HepG2 (cell line): Measurements from ENCODE around the gene IGDCC3. TPM values are rescaled to one million over a fixed set of nuclear protein-coding genes. Genes with fewer than 3 reads are reported as not detected.
A peak's percentile ranks its signal among the peaks of the same experiment; 100 is the strongest.

ENCODE experiments used
- DNMT3B ChIP-seq: conservative IDR thresholded peaks from 2 replicates; pipeline ENCODE4 v1.6.1; 2016; ENCODE audit warnings: missing biosample characterization, control low read depth
- ELF1 ChIP-seq: sonication (generic); formaldehyde crosslinking; IDR thresholded peaks from 2 replicates; pipeline ENCODE4 v1.4.0; 2020; ENCODE audit warnings: missing genetic modification reagents
- GTF3A ChIP-seq: sonication (generic); formaldehyde crosslinking; conservative IDR thresholded peaks from 2 replicates; pipeline ENCODE4 v1.4.0; 2020; ENCODE audit warnings: mild to moderate bottlenecking, missing genetic modification reagents
- HOXA3 ChIP-seq: sonication (generic); formaldehyde crosslinking; IDR thresholded peaks from 2 replicates; pipeline ENCODE4 v1.5.0; 2020; ENCODE audit warnings: missing genetic modification reagents
- KDM5B ChIP-seq: sonication (generic); formaldehyde crosslinking; IDR thresholded peaks from 2 replicates; pipeline ENCODE4 v1.4.0; 2020; ENCODE audit warnings: missing genetic modification reagents, mild to moderate bottlenecking, borderline replicate concordance
- RBFOX2 ChIP-seq: fragments of 200-400 bp; formaldehyde crosslinking; IDR thresholded peaks from 2 replicates; pipeline ENCODE4 v1.6.1; 2017; ENCODE audit warnings: low read depth, mild to moderate bottlenecking, low read length
- SP5 ChIP-seq: IDR thresholded peaks from 2 replicates; pipeline ENCODE4 v1.6.1; 2016; ENCODE audit warnings: low read depth, borderline replicate concordance
- TEAD2 ChIP-seq: sonication (generic); formaldehyde crosslinking; IDR thresholded peaks from 2 replicates; pipeline ENCODE4 v1.9.0; 2021; ENCODE audit warnings: missing genetic modification reagents
- YY1 ChIP-seq: IDR thresholded peaks from 2 replicates; pipeline ENCODE4 v1.6.1; 2011; ENCODE audit warnings: low read length, low read depth, moderate library complexity, mild to moderate bottlenecking; ENCODE audit not compliant: insufficient read depth, insufficient replicate concordance
- ZBTB7B ChIP-seq: sonication (generic); formaldehyde crosslinking; IDR thresholded peaks from 2 replicates; pipeline ENCODE4 v1.4.0; 2020; ENCODE audit warnings: missing genetic modification reagents
- ZNF329 ChIP-seq: sonication (generic); formaldehyde crosslinking; IDR thresholded peaks from 2 replicates; pipeline ENCODE4 v1.9.0; 2021; ENCODE audit warnings: low read depth, mild to moderate bottlenecking, missing genetic modification reagents
- ZNF761 ChIP-seq: sonication (generic); formaldehyde crosslinking; conservative IDR thresholded peaks from 2 replicates; pipeline ENCODE4 v1.4.0; 2020; ENCODE audit warnings: mild to moderate bottlenecking, missing genetic modification reagents
- ZNF839 ChIP-seq: sonication (generic); formaldehyde crosslinking; IDR thresholded peaks from 2 replicates; pipeline ENCODE4 v1.4.0; 2020; ENCODE audit warnings: missing genetic modification reagents, mild to moderate bottlenecking, borderline replicate concordance
- polyA plus RNA-seq, 8 experiments: library from polyadenylated mRNA; depleted of rRNA in 3 of 8; stranded (reverse) in 7 of 8; unstranded in 1 of 8; fragments of >200 nt; fragmentation: Illumina TruSeq in 4 of 8; extraction: Trizol in 4 of 8; gene quantifications; 2 replicates each; pipeline versions ENCODE4 v1.2.1 to v1.2.3, GENCODE V29; 2011 to 2016; ENCODE audit warnings: low read depth in 4 of 8, missing spikeins in 1 of 8, mixed read lengths in 1 of 8; ENCODE audit not compliant: insufficient read depth in 1 of 8
- total RNA-seq, 5 experiments: library from RNA; depleted of rRNA; stranded (reverse); fragments of >200 nt; fragmentation: Illumina TruSeq; extraction: Trizol; gene quantifications; 2 replicates each; pipeline ENCODE4 v1.2.3, GENCODE V29; 2016; ENCODE audit warnings: low read depth in 1 of 5
- TF ChIP-seq, protein P1 (sequence below): sonication (generic); formaldehyde crosslinking; IDR thresholded peaks from 2 replicates; pipeline ENCODE4 v1.5.1; 2020; ENCODE audit warnings: mild to moderate bottlenecking, missing genetic modification reagents, moderate library complexity
- TF ChIP-seq, protein P2 (sequence below): sonication (generic); formaldehyde crosslinking; IDR thresholded peaks from 2 replicates; pipeline ENCODE4 v1.4.0; 2020; ENCODE audit warnings: missing genetic modification reagents, borderline replicate concordance
- TF ChIP-seq, protein P3 (sequence below): sonication (generic); formaldehyde crosslinking; IDR thresholded peaks from 2 replicates; pipeline ENCODE4 v1.8.1; 2023; ENCODE audit warnings: mild to moderate bottlenecking, moderate library complexity, missing genetic modification reagents
- TF ChIP-seq, protein P4 (sequence below): sonication (generic); formaldehyde crosslinking; IDR thresholded peaks from 2 replicates; pipeline ENCODE4 v1.8.0; 2022; ENCODE audit warnings: mild to moderate bottlenecking, missing genetic modification reagents, moderate library complexity

Gene IGDCC3
- total and polyA plus RNA-seq, 2 of the 13 experiments (the other 11 are each of a cell fraction or from before 2014, with no cell fraction given), result 30.1 to 51.8 TPM

DNA sequence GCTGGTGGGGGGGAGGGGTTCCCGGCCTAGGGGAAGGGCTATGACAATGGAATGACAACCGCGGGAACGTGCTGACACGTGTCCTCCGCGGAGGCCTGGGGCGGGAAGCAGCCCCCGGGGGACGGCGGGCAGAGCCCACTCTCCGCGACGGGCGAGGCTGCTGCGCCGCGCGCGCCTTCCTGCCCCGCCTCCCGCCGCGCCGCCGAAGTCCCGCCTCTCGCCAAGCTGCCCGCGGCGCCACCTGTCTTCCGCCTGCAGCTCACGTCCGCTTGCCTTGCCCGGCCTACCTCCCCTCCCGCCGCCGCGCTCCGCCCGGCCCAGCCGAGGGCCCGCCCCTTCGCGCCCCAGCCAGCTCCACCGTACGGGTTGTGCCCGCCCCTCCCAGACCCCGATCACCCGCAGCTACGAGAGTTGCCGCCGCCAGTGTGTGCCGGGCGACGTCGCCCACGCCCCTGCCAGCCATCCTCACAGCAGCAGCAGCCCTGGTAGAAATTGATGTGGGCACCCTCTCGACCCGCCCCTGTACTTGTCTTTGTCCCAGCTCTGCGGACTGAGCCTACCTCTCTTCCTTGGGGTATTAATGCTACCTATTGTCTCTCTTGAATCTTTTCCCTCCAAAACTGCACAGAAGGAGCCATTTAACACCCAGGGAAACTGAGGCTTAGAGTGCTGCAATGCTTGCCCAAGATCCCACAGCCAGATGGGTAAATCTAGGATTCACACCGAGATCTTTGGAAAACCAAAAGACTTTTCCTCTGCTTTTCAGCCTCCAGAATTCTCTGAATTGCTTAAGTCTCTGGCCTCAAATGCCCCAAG, 90.9 kb downstream of the IGDCC3 start, which contains the start of gene PARP16 (continued):
- TF ChIP-seq, protein P1, sequence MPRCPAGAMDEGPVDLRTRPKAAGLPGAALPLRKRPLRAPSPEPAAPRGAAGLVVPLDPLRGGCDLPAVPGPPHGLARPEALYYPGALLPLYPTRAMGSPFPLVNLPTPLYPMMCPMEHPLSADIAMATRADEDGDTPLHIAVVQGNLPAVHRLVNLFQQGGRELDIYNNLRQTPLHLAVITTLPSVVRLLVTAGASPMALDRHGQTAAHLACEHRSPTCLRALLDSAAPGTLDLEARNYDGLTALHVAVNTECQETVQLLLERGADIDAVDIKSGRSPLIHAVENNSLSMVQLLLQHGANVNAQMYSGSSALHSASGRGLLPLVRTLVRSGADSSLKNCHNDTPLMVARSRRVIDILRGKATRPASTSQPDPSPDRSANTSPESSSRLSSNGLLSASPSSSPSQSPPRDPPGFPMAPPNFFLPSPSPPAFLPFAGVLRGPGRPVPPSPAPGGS (CRISPR knock-in tag), result no peak
- TF ChIP-seq ELF1 (0 out of 2 replicates have a peak, but pooled peaks have one; percentile 11), HOXA3 (CRISPR knock-in tag) (peak; percentile 62), ZNF329 (CRISPR knock-in tag) (peak; percentile 68; the same call in 1 of the 2 replicates), ZBTB7B (peak; percentile 55; the same call in 1 of the 2 replicates), GTF3A (CRISPR knock-in tag) (peak; percentile 24; the same call in 1 of the 2 replicates), ZNF839 (CRISPR knock-in tag) (no peak), TEAD2 (0 out of 2 replicates have a peak, but pooled peaks have one; percentile 21), SP5 (peak; percentile 79), KDM5B (CRISPR knock-in tag) (peak; percentile 70), ZNF761 (CRISPR knock-in tag) (no peak; the same call in 1 of the 2 replicates), YY1 (peak; percentile 62), RBFOX2 (peak; percentile 81), DNMT3B (CRISPR knock-in tag) (peak; percentile 66; the same call in 1 of the 2 replicates)
- TF ChIP-seq, protein P2, sequence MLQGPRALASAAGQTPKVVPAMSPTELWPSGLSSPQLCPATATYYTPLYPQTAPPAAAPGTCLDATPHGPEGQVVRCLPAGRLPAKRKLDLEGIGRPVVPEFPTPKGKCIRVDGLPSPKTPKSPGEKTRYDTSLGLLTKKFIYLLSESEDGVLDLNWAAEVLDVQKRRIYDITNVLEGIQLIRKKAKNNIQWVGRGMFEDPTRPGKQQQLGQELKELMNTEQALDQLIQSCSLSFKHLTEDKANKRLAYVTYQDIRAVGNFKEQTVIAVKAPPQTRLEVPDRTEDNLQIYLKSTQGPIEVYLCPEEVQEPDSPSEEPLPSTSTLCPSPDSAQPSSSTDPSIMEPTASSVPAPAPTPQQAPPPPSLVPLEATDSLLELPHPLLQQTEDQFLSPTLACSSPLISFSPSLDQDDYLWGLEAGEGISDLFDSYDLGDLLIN (CRISPR knock-in tag), result no peak
- TF ChIP-seq, protein P3, sequence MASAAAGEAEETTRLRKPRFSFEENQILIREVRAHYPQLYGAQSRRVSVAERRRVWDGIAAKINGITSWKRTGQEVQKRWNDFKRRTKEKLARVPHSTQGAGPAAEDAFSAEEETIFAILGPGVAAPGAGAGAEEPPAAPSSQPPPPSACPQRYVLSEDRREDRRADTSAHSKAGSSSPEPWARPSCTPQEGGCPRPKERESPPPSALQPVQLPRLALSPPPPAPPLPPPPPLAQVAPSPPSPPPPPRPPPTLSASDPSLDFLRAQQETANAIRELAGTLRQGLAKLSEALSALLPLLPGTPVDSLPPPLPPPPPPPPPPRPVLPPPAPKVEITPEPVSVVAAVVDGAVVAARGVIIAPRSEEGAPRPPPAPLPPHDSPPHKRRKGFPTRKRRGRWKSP (CRISPR knock-in tag), result peak; percentile 55; the same call in 1 of the 2 replicates
- TF ChIP-seq, protein P4, sequence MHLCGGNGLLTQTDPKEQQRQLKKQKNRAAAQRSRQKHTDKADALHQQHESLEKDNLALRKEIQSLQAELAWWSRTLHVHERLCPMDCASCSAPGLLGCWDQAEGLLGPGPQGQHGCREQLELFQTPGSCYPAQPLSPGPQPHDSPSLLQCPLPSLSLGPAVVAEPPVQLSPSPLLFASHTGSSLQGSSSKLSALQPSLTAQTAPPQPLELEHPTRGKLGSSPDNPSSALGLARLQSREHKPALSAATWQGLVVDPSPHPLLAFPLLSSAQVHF (CRISPR knock-in tag), result no peak
